Skeletal muscle tissue (tissue), 4 donors: Measurements from ENCODE around the gene RRAGD. TPM values are rescaled to one million over a fixed set of nuclear protein-coding genes. Genes with fewer than 3 reads are reported as not detected.

ENCODE experiments used
- H3K27ac ChIP-seq: one replicate; pipeline ENCODE4 v1.7.0; 2013; ENCODE audit warnings: mild to moderate bottlenecking, low read depth, low read length, inconsistent platforms
- H3K27me3 ChIP-seq, 3 donors: one replicate each; pipeline ENCODE4 v1.7.0; 2013; ENCODE audit warnings: low read length in 3 of 3; ENCODE audit not compliant: control insufficient read depth in 3 of 3, insufficient read depth in 3 of 3
- H3K36me3 ChIP-seq, 3 donors: one replicate each; pipeline ENCODE4 v1.7.0; 2013; ENCODE audit warnings: low read length in 3 of 3; ENCODE audit not compliant: control insufficient read depth in 3 of 3, insufficient read depth in 3 of 3
- H3K4me1 ChIP-seq, 3 donors: one replicate each; pipeline ENCODE4 v1.7.0; 2013; ENCODE audit warnings: low read length in 3 of 3, mild to moderate bottlenecking in 3 of 3; ENCODE audit not compliant: control insufficient read depth in 3 of 3, insufficient read depth in 3 of 3
- H3K4me3 ChIP-seq, 3 donors: one replicate each; pipeline ENCODE4 v1.7.0; 2013; ENCODE audit warnings: low read length in 3 of 3
- H3K9ac ChIP-seq, 3 donors: one replicate each; pipeline ENCODE4 v1.7.0; 2013; ENCODE audit warnings: low read length in 3 of 3, mild to moderate bottlenecking in 3 of 3, moderate library complexity in 2 of 3, low read depth in 1 of 3
- H3K9me3 ChIP-seq, 3 donors: one replicate each; pipeline ENCODE4 v1.7.0; 2013; ENCODE audit warnings: low read length in 3 of 3; ENCODE audit not compliant: control insufficient read depth in 3 of 3
- total RNA-seq: library from RNA; depleted of rRNA; stranded (reverse); fragments of >200 nt; gene quantifications from one replicate; pipeline ENCODE4 v1.2.3, GENCODE V29; 2014
- donor health status: Osteomylitis.

Gene RRAGD
- total RNA-seq, 1 donor from 2014 or later, result 65.8 TPM

- no peak overlapping the region for H3K4me3 ChIP-seq
- no peak overlapping the region for H3K9ac ChIP-seq
- peaks cover 13 to 18% (median 14%) of the 10 kb centered on the region in 3 donors for H3K4me1 ChIP-seq
- H3K36me3 ChIP-seq, result no peaks in the 10 kb centered on the region
- H3K9me3 ChIP-seq, result no peaks in the 10 kb centered on the region
- H3K27me3 ChIP-seq, result no peaks in the 10 kb centered on the region
- H3K27ac ChIP-seq, result no peak overlapping the region
These were observed 2.1 kb upstream of the RRAGD start for GRCh38 chr6:89414215-89414614.

DNA sequence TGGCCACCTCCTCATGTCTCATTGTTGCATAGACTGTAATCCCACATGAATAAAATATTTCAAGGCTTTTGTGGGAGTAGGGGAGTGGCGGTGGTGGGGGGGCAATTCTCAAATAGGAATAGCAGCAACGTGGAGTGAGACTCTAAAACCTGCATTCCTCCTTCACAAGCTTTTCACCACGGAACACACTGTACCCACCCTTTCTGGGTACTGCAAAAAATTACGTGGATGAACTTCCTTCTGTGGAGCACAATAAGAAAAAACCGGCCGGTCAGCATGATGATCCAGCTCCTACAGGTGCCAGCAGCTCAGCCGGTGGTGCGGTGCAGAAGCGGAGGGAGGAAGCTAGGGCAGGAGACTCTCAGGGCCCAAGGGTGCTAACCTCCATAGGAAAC, 930 bp upstream of the RRAGD start:
- H3K4me3 ChIP-seq, result peak overlapping the region; percentile 77 to 87 (median 83)
- H3K9ac ChIP-seq, result peak overlapping the region; percentile 91 to 96 (median 94)
- H3K4me1 ChIP-seq, result peaks cover 18 to 30% (median 22%) of the 10 kb centered on the region in 3 donors
- H3K9me3 ChIP-seq, result no peaks in the 10 kb centered on the region
- no peaks in the 10 kb centered on the region for H3K36me3 ChIP-seq
- H3K27me3 ChIP-seq, result no peaks in the 10 kb centered on the region
- H3K27ac ChIP-seq, result peak overlapping the region; percentile 99

DNA sequence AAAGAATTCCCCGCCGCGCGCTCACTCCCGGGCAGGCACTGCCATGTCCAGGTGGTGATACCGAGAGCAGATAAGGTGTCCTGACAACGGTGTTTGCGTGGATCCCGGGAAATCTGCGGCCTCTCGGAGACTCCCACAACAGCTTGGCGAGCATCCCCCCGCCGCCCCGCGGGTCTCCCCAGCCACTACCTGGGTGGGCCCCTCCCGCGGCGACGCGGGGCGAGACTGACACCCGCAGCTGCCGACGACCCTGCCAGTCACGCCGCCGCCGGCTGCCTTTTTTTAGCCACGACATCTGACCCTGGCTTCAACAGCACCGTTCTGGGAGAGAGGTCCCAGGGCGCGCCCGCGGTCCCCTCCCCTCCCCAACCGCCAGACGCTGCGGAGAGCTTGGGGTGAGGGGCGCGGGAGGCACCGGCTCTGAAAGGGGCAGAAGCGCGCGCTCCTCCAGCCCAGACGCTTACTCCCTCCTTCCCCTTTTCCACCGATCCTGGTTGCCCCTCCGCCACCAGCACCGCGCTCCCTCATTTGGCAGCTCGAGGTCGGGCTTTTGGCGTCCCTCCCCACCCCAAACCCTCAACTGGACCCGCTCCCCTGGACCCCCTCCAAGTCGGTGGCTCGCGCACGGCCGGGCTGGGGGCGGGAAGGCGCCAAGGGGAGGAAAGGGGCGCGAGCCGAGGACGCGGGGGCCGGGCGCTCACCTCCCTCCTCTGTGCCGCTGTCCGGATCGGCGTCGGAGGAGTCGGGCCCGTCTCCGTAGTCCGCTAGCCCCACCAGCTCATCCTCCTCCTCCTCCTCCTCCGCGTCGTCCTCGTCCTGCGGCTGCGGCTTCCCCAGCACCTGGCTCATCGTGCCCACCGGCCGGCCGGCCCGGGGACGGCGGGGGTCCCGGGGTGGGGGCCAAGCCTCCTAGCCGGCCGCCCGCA, 665 bp downstream of the RRAGD start:
- H3K4me1 ChIP-seq, result peaks cover 25 to 43% (median 31%) of the 10 kb centered on the region in 3 donors
- H3K27me3 ChIP-seq, result no peaks in the 10 kb centered on the region
- no peaks in the 10 kb centered on the region for H3K36me3 ChIP-seq
- H3K27ac ChIP-seq, result peak overlapping the region; percentile 99
- H3K9ac ChIP-seq, result peak overlapping the region; percentile 93 to 96 (median 94)
- peak overlapping the region; percentile 83 to 87 (median 85) for H3K4me3 ChIP-seq
- H3K9me3 ChIP-seq, result no peaks in the 10 kb centered on the region

DNA sequence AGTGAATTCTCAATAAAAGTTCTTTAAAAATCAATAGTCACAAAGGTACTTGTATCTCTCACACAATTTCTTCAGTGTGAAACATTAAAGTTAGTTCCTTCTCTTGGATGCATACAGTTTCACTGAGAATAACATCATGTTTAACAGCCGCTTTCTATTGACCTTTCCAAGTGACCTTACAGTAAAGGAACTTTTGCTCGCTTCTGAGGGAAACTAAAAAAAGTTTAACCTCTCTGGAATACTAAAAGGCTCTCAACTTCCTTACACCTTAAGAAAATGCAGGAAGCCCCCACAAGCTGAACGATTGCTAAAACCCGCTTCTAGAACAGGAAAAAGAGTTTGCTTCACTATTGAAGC, 1.3 kb downstream of the RRAGD start:
- Histone ChIP-seq H3K27ac (peak overlapping the region; percentile 99), H3K9me3 (no peaks in the 10 kb centered on the region), H3K27me3 (no peaks in the 10 kb centered on the region), H3K4me1 (peaks cover 31 to 48% (median 37%) of the 10 kb centered on the region in 3 donors), H3K36me3 (no peaks in the 10 kb centered on the region), H3K9ac (peak overlapping the region; percentile 93 to 96 (median 94)), H3K4me3 (peak overlapping the region; percentile 83 to 87 (median 85))

DNA sequence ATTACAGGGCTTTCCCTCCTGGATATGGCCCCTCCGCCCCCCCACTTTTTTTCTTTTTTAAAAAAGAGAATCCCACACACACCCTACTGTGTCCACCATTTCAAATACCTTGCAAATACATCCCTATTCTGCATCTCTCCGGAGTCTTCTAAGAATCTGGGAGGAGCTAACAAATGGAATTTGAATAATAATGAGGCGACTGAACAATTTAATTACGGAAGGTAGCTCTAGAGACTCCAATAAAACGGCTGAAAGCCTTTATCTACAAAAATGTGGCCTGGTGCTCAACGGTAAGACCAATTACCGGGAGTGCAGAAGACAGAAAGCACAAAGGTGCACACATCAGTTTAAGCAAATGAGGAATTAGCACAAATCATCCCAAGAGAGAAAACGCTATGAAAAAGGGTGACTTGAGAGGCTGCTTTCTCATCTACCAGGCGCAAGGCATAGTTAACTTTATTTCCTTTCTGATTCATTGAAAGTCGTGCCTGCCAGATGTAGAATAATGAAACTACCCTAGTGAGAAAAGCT, 1.8 kb downstream of the RRAGD start:
- H3K4me3 ChIP-seq, result peak overlapping the region; percentile 83 to 87 (median 85)
- peaks cover 33 to 51% (median 42%) of the 10 kb centered on the region in 3 donors for H3K4me1 ChIP-seq
- H3K27ac ChIP-seq, result peak overlapping the region; percentile 99
- H3K27me3 ChIP-seq, result no peaks in the 10 kb centered on the region
- H3K9ac ChIP-seq, result peak overlapping the region; percentile 93 to 96 (median 94)
- H3K36me3 ChIP-seq, result no peaks in the 10 kb centered on the region
- H3K9me3 ChIP-seq, result no peaks in the 10 kb centered on the region

DNA sequence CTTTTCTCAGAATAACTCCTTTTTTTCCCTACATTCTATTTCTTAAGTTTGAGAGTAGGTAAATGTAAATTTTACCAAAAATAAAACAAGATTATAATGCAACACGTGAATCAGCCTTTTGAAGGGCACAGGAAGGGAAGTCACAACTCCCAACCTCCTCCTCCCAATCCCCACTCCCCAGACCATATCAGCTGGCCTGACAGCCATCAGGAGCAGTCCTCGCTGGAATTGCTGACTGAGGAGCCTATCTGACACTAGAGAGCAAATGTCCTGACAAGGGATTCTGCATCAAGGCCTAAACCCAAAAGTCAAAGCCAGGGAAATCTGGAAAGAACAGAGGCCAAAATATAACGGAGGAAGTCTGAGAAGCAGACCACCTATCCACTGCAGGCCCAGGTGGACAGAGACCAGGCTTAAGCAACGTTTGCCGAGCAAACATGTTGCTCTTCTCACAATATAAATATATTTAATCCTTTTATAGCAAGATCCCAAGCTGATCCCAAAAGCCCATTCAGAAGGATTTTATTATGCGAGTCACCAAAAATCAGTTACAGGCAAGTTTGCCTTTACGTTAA, 2.5 kb downstream of the RRAGD start:
- H3K9me3 ChIP-seq, result no peaks in the 10 kb centered on the region
- H3K4me1 ChIP-seq, result peaks cover 35 to 53% (median 43%) of the 10 kb centered on the region in 3 donors
- peak overlapping the region; percentile 68 to 96 (median 93) for H3K9ac ChIP-seq
- peak overlapping the region; percentile 83 to 87 (median 85) for H3K4me3 ChIP-seq
- H3K27ac ChIP-seq, result peak overlapping the region; percentile 99
- H3K27me3 ChIP-seq, result no peaks in the 10 kb centered on the region
- H3K36me3 ChIP-seq, result no peaks in the 10 kb centered on the region

DNA sequence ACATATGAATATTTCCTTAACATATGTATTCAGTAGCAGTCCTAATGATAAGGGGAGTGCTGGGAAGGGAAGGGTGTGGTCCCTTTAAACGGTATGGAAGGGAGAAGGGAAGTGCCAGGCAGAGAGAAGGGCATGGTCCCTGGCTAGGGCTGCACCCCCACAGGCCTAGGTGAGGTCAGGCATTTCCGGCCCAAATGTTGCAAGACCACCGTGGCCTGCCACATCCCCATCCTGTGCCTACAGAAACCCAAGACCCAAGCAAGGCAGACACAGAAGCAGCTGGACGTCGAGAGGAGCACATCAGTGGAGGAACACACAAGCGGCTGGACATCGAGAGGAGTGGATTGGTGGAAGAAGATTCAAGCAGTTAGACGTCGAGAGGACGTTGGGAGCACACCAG, 5.9 kb downstream of the RRAGD start:
- peak overlapping the region; percentile 2 to 57 (median 37) for H3K4me3 ChIP-seq
- peak overlapping the region in 2 of 3 donors; percentile 7 to 46 for H3K9ac ChIP-seq
- no peaks in the 10 kb centered on the region for H3K36me3 ChIP-seq
- H3K4me1 ChIP-seq, result peaks cover 43 to 57% (median 47%) of the 10 kb centered on the region in 3 donors
- no peaks in the 10 kb centered on the region for H3K9me3 ChIP-seq
- no peaks in the 10 kb centered on the region for H3K27me3 ChIP-seq
- H3K27ac ChIP-seq, result peak overlapping the region; percentile 42

GRCh38 chr6:89404512-89404911, 7.6 kb downstream of the RRAGD start:
- Histone ChIP-seq H3K4me3 (no peak overlapping the region), H3K9ac (no peak overlapping the region), H3K9me3 (no peaks in the 10 kb centered on the region), H3K36me3 (no peaks in the 10 kb centered on the region), H3K4me1 (peaks cover 41 to 66% (median 42%) of the 10 kb centered on the region in 3 donors), H3K27me3 (no peaks in the 10 kb centered on the region), H3K27ac (peak overlapping the region; percentile 1)

DNA sequence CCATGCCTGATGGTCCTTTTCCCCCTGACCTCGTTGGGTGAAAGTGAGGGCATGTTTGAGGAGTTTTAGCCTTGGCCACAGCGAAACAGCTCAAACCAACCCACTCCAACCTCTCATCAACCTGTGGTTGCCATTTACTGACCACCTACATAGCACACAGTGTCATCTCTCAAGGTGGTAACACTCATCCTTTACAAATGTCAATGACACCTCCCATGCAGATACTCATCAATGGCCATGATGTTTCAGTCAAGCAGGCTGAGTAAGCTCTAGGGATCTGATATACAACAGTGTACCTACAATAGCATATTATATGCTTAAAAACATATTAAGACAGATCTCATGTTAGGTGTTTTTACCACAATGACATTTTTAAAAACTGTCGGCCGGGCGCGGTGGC, 9.3 kb downstream of the RRAGD start:
- no peaks in the 10 kb centered on the region for H3K27me3 ChIP-seq
- no peaks in the 10 kb centered on the region for H3K36me3 ChIP-seq
- no peak overlapping the region for H3K9ac ChIP-seq
- peak overlapping the region; percentile 40 for H3K27ac ChIP-seq
- H3K9me3 ChIP-seq, result no peaks in the 10 kb centered on the region
- H3K4me3 ChIP-seq, result no peak overlapping the region
- H3K4me1 ChIP-seq, result peaks cover 36 to 52% (median 37%) of the 10 kb centered on the region in 3 donors
